Measurements from ENCODE around the gene TMEM203. TPM values are rescaled to one million over a fixed set of nuclear protein-coding genes. Genes with fewer than 3 reads are reported as not detected.

Gene TMEM203
- total and polyA plus RNA-seq, 2 of the 4 experiments (the other 2 are of a cell fraction), result 18.8 to 40.6 TPM

GRCh38 chr9:137235424-137236237 is 30.2 kb upstream of the TMEM203 start (continued):
- no peak for TF ChIP-seq MXI1 (IDR thresholded peaks at IDR 0.05; ENCODE audit: borderline replicate concordance, low read depth, low read length)

DNA sequence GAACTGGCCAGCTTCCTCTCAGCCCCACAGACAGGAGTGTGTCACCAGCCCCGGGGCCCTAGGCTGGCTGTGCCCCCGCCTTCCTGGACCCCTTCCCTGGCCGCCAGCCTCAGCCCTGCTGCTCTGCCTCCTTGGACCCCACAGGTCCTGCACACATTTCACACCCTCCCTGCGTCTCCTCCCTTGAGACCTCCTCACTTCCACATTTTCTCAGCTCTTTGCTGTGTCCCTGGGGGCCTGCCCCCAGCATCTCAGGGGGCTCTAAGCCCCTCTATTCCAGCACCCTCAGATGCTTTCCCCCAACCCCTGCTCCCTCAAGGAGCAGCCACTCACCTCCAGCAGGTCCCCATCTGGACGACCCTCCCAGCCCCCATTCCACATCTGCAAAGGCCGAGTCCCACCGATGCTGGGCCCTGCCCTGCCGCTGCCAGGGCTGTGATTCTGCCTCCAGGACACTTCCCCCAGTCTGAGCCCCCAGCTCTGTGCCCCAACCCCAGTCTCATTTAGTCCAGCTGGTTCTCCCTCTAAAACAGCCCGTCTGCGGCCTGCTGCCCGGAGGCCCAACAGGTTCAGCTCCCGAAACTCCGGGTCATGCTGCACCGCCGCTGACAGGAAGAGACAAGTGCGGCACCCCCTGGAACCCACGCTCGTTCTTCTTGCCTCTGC is 29.4 kb upstream of the TMEM203 start:
- WGBS, 2 experiments (ENCODE audit: extremely low coverage in 2 of 2, insufficient read length in 1 of 2), result 84% methylated on average over 12 of the region's 18 CpGs; no CpG with 5 or more reads in 1 of the 2 experiments
- ChIA-PET POLR2A (ENCODE audit: unreplicated experiment) (no interaction called here), CTCF (no interaction called here)
- Histone ChIP-seq H3K27ac (ENCODE audit: insufficient read depth, low read length) (no peak overlapping the region), H3K4me2 (ENCODE audit: low read depth, low read length) (no peak overlapping the region), H2AK5ac (ENCODE audit: low read depth, low read length) (no peak overlapping the region), H4K20me1 (ENCODE audit: insufficient read depth, low read length) (peaks cover 6% of the 10 kb centered on the region; the same call in 1 of the 2 replicates), H3K36me3 (ENCODE audit: control insufficient read depth, insufficient read depth, low read length) (no peaks in the 10 kb centered on the region), H2BK5ac (ENCODE audit: low read depth, low read length, poor library complexity, severe bottlenecking) (no peak overlapping the region), H3K9me1 (ENCODE audit: insufficient read depth, low read length) (no peaks in the 10 kb centered on the region), H3K9ac (ENCODE audit: low read depth, low read length) (no peak overlapping the region), H3K9me3 (ENCODE audit: control insufficient read depth, insufficient read depth, low read length) (no peaks in the 10 kb centered on the region), H3K79me1 (ENCODE audit: low read depth in 1 of 2, low read length in 2 of 2) (peaks cover 8 to 27% of the 10 kb centered on the region in 2 experiments; a peak in 3 of 4 replicates), H3K18ac (ENCODE audit: low read depth, low read length) (no peak overlapping the region), H3K4ac (ENCODE audit: low read depth, low read length) (no peak overlapping the region), H3K56ac (ENCODE audit: extremely low read depth, insufficient read depth, low read length) (no peak overlapping the region), H3K27me3 (ENCODE audit: control insufficient read depth, insufficient read depth, low read length) (0 out of 2 replicates have a peak, but pooled peaks cover 1% of the 10 kb centered on the region), H3K4me3 (ENCODE audit: insufficient read depth, low read depth, low read length) (no peak overlapping the region), H2BK20ac (ENCODE audit: low read depth, low read length) (no peak overlapping the region), H3K4me1 (ENCODE audit: control insufficient read depth, insufficient read depth, low read length) (peaks cover 5% of the 10 kb centered on the region; the same call in 1 of the 2 replicates), H4K91ac (ENCODE audit: insufficient read depth, low read depth, low read length) (no peak overlapping the region), H3K23ac (ENCODE audit: low read depth, low read length) (no peak overlapping the region), H4K5ac (ENCODE audit: low read depth, low read length) (no peak overlapping the region), H2BK120ac (ENCODE audit: low read depth, low read length) (no peak overlapping the region), H2BK15ac (ENCODE audit: low read depth, low read length) (no peak overlapping the region), H2AK9ac (replicated peaks; ENCODE audit: low read depth, low read length, poor library complexity) (peak overlapping the region; percentile 50), H4K8ac (ENCODE audit: low read depth in 2 of 2, low read length in 2 of 2) (no peak overlapping the region), H3K14ac (replicated peaks; ENCODE audit: low read depth, low read length) (no peak overlapping the region), H2AFZ (replicated peaks; ENCODE audit: low read length, poor library complexity) (peak overlapping the region; percentile 56)
- DNase-seq (no peak), ATAC-seq (ENCODE audit: low read depth) (no peak)
- dilution Hi-C loops (cut with HindIII; ENCODE audit: low sequenced_read_pairs, unreplicated experiment), result no loop called here
- intact Hi-C loops (cut with micrococcal nuclease), result no loop called here
- no TSS peak for BruUV-seq (replicated peaks)
- in situ Hi-C loops (cut with MboI; ENCODE audit: low sequenced_read_pairs), result no loop called here
- TF ChIP-seq SMC3 (IDR thresholded peaks at IDR 0.05; ENCODE audit: low read depth, low read length) (no peak), POLR2A (IDR thresholded peaks at IDR 0.05; ENCODE audit: low read depth, low read length) (no peak), MAFK (IDR thresholded peaks at IDR 0.05; ENCODE audit: low read depth, low read length) (no peak), CHD1 (IDR thresholded peaks at IDR 0.05; ENCODE audit: low read depth, low read length) (no peak), CEBPB (IDR thresholded peaks at IDR 0.05; ENCODE audit: low read depth, low read length) (no peak), ELK1 (IDR thresholded peaks at IDR 0.05; ENCODE audit: borderline replicate concordance, low read depth, low read length) (no peak), NFE2L2 (IDR thresholded peaks at IDR 0.05; ENCODE audit: low read depth, low read length) (no peak), MAZ (IDR thresholded peaks at IDR 0.05; ENCODE audit: borderline replicate concordance, low read depth, low read length) (no peak), MXI1 (IDR thresholded peaks at IDR 0.05; ENCODE audit: borderline replicate concordance, low read depth, low read length) (no peak), RCOR1 (IDR thresholded peaks at IDR 0.05; ENCODE audit: insufficient replicate concordance, low read length) (no peak)

All from IMR-90 (cell line).